B cell (primary cell): ENCODE results near the gene HPCAL4.

Experiments used
- EZH2 ChIP-seq: IDR thresholded peaks from 2 replicates; pipeline ENCODE4 v1.6.1; 2012; ENCODE audit warnings: borderline replicate concordance, low read depth, mild to moderate bottlenecking, moderate library complexity, low read length; ENCODE audit not compliant: insufficient read depth, poor library complexity, severe bottlenecking
- TF ChIP-seq, protein P1 (sequence below): fragments of 200-600 bp; IDR thresholded peaks from one replicate; pipeline ENCODE4 v1.8.0; 2022; ENCODE audit warnings: antibody characterized with exemption, mild to moderate bottlenecking

DNA sequence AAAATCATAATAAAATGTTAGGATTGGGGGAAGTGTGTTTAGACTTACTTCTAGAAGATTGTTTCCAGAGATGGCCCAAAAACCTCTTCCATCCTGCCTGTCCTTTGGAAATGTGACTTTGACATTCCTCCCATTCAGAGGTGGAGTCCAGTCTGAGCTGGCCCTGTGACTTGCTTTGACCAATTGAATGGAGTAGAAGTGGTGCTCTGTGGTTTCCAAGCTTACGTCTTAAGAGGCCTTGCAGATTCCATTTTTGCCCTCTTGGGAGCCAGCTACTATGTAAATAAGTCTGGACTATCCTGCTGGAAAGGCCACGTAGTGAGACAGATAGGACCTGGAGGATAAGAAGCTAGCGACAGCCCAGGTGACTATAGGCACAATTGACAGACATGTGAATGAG is 18.0 kb downstream of the HPCAL4 start:
- TF ChIP-seq, protein P1, sequence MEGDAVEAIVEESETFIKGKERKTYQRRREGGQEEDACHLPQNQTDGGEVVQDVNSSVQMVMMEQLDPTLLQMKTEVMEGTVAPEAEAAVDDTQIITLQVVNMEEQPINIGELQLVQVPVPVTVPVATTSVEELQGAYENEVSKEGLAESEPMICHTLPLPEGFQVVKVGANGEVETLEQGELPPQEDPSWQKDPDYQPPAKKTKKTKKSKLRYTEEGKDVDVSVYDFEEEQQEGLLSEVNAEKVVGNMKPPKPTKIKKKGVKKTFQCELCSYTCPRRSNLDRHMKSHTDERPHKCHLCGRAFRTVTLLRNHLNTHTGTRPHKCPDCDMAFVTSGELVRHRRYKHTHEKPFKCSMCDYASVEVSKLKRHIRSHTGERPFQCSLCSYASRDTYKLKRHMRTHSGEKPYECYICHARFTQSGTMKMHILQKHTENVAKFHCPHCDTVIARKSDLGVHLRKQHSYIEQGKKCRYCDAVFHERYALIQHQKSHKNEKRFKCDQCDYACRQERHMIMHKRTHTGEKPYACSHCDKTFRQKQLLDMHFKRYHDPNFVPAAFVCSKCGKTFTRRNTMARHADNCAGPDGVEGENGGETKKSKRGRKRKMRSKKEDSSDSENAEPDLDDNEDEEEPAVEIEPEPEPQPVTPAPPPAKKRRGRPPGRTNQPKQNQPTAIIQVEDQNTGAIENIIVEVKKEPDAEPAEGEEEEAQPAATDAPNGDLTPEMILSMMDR, result no peak
- TF ChIP-seq EZH2, result no peak
